Cerebellar nuclear complex (tissue), 1 donor: ENCODE measurements around the gene EDC3.
A peak's percentile ranks its signal among the peaks of the same experiment; 100 is the strongest.
"Not testable (repeated sequence)": the region's sequence is repeated elsewhere in the genome, so short reads cannot be mapped to it uniquely, and the experiment has no call there.

Source experiments
- DNase-seq, 2 experiments: peaks; one replicate each; lab custom pipeline; 2025; lab: John Stamatoyannopoulos, UW

EDC3 gene

DNA sequence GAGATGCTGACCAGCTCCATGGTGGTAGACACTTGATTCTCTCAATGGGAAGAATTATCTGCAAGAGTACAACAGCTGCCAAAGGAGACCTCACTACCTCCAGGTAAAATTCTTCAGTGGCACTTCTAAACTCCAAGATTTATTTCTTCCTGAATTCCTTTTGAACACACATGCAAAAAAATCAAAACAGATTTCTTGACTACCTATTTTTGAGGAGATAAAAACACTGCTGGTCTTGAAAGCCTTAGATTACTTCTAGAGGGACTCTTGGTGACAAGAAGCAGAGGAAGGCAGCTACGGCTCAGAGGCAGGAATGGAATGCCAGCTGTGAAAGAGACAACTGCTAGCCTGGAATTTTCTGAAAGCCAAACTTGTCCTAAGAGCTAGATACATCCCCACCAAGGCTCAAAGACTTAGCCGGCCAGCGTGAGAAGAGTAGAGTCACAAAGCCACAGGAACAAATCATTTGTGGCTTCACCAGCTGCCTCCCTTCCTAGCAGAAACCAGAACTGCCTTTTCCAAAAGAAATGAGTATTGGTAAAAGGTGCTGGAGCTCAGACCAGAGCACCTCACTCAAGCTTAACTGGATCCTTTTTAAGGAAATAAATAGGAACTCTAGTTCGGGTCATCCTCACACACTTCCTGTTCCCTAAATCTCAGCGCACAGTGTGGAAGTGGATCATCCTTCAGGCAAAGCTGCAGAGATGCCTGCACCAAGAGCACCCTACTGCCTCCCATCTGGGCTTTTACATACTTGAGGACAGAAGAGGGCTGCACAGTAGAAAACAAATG, 47.6 kb downstream of the EDC3 start:
- DNase-seq, result no peak

DNA sequence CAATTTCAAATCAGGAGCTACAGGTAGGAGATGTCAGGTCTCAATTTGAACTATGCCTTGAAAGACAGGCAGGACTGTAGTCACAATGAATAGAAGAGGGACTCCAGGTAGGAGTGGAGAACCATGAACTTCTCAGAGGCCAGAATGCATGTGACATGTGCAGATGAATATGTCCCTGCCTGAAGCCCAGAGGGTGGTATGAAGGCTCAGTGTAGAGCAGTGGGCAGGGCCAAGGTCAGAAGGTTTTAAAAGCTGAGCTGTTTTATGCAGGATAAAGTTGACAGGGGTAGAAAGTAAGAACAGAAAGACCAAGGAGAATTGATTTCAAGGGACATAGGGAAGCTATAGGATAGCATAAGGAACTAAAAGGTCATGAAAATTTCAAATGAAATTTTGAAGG, 49.3 kb downstream of the EDC3 start:
- no peak for DNase-seq

- no peak for DNase-seq
These were observed 52.1 kb downstream of the EDC3 start for GRCh38 chr15:74643665-74644204.

- DNase-seq, result no peak
These were observed 52.8 kb downstream of the EDC3 start for GRCh38 chr15:74642734-74643664.

- no peak for DNase-seq
These were observed 53.5 kb downstream of the EDC3 start for GRCh38 chr15:74642348-74642733.

GRCh38 chr15:74641151-74641550, 54.7 kb downstream of the EDC3 start:
- DNase-seq, result no peak

DNA sequence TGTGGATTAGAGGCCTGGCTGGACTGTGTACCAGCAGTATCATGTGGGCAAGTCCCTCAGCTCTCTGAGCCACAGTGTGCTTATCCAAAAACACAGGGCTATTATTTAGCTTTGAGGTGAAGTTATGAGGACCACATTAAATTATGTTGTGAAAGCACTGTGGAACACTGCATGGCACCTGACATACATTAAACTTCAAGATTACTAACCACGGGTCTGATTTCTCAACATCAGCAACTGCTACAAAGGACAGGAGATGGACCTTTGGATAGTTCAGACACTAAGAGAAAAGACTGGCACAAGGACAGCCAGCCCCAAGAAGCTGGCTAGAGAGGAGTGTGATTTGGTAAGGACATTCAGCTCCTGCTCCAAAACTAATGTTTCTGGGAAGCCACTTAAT, 58.8 kb downstream of the EDC3 start:
- no peak for DNase-seq

- peak in 1 of 2 experiments; percentile 25 for DNase-seq
These were observed 60.6 kb downstream of the EDC3 start for GRCh38 chr15:74635228-74635627.

DNA sequence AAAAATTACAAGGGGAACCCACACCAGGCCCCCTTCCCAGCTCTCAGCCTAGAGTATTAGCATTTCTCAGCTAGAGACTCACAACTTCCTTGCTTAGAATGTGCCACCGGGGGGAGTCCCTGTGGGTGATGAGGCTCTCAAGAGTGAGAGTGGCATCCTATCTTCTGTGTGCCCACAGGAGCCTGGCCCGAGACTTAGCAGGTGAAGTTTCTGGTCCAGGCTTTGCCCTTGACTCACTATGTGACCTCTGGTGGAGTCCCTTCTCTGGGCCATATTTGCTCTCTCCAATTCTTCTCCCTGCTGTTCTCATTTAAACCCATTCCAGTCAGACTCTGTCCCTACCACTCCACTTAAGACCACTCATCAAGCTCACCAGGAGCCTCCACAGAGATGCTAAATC, 62.0 kb downstream of the EDC3 start:
- DNase-seq, result no peak

DNA sequence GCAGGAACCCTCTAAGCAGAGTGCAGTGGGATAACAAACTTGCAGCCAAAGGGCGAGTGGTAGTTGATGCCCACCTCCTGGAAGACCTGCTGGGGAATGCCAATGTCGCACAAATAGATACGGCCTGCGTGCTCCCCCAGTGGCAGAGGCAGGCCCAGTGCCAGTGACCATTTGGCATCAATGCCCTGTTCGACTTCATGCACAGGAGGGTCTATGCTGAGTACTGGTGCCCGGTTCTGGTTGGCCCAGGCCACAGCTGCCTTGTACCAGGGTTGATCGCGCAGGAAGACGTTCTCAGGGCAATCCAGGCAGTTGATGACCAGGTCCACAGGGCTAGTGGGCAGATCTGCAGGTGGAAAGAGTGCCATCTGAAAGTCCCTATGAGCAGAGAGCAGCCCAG, 63.2 kb downstream of the EDC3 start:
- no peak for DNase-seq

- peak in 1 of 2 experiments; percentile 26 for DNase-seq
These were observed 63.8 kb downstream of the EDC3 start for GRCh38 chr15:74631935-74632560.

DNA sequence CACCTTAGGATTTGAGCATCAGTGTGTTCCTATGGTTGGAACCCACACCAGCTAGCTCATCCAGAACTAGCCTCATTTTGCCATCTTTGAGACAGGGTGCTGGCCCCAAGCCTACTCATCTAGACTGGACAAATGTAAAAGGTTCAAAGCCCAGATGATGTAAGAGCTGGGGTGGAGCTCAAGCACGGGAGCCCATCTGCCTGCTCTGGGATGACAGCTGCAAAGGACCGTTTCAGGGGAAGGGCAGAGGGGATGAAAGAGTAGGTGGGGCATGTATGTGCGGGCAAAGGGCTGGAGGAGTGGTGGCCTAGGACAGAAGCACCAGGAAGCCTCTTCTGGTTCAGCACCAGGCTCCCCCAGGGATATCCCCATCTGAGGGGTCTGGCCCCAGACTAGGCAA, 64.4 kb downstream of the EDC3 start:
- DNase-seq, result no peak

- DNase-seq, result no peak
These were observed 64.8 kb downstream of the EDC3 start for GRCh38 chr15:74631087-74631385.

DNA sequence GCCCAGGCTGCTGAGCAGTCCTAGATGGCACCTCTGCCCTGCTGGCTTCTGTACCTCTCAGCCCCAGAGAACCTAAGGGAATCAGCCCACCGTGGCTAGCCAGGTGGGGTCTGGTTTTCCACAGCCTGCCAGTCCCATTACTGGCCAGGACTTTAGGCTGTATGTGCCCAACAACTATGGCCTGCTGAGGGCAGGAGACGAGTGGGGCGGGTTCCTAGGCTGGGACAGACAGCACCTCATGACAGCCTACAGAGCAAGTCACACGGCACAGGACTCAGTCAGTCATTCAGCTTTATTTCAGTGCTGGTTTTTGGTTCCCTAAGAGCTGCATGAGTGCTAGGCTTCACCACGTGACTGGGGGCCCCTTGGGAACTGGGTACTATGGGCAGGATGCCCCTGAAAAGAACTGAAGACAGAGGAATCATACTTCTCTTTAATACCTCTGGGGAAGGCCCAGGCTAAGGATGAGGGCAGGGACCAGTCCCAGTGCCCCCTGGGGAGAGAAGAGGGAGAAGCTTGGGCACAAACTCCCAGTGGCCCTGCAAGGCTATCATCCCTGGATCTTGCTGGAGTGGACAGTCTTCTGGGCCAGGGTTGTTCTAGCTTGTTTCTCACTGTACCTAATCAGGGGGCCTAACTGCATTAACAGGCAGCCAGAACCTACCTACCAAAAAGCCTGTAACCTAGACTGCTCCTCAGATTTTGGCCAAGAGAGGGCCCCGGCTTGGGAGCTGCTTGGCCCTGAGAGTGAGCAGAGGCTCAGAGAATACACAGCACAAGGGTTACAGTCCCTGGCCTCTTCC, 65.3 kb downstream of the EDC3 start:
- no peak for DNase-seq

- not testable (repeated sequence) for DNase-seq
These were observed 66.1 kb downstream of the EDC3 start for GRCh38 chr15:74629696-74630095.

DNA sequence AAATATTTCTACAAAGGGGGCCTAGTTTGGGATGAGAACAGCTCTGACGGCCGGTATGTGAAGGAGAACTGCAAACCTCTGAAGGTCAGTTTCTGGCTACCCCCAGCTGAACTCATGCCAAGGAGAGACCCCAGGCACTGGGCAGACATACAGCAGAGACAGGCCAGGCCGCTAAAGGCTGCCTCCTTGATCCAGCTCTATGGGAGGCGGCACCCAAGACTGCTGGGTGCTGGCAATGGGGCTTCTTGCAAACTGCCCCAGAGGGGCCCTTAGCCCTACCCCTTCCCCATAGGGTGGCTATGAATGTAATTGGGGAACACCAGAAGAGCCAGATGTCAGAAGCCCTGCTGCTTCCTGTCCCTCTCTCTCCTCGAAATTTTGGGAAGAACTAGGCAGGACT, 66.9 kb downstream of the EDC3 start:
- no peak for DNase-seq

GRCh38 chr15:74628199-74628598, 67.6 kb downstream of the EDC3 start:
- no peak for DNase-seq

GRCh38 chr15:74627766-74628165, 68.1 kb downstream of the EDC3 start:
- DNase-seq, result no peak

GRCh38 chr15:74626752-74627692, 68.8 kb downstream of the EDC3 start:
- no peak for DNase-seq

DNA sequence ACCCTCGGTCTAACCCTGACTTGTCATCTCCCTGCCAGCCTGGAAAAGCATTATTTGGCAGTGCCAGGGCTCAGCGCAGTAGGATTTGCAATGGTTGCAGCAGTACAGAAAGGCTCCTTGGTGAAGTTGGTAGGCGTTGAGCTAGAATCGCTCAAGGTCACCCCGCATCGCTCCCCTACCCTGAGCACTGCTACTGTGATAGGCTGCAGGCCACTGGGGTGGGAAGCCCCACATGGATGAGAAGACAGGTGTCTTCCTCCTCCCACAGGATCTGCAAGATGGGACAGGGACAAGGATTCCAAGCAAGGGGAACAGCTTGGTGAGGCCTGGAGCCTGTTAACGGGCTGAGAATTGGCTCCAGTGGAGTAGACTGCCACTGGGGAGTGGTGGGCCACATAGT, 69.5 kb downstream of the EDC3 start:
- no peak for DNase-seq

DNA sequence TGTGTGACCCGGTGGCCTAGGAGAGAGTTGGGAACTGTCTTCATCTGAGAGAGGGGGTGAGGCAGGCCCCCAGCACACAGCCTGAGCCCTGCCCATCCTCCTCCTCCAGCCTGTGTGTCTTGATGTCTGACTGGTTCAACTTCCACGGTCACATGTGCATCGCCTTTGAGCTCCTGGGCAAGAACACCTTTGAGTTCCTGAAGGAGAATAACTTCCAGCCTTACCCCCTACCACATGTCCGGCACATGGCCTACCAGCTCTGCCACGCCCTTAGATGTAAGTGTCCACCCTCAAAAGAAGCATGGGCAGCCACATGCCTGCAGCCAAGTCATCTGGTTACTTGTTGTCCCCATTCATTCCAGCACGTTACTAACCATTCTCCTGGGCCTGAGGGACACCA, 70.1 kb downstream of the EDC3 start:
- no peak for DNase-seq
